SK-N-SH (cell line): ENCODE results near the gene ANTKMT. TPM values are rescaled to one million over a fixed set of nuclear protein-coding genes. Genes with fewer than 3 reads are reported as not detected.

Experiments used
- CTCF ChIA-PET: fragments of 300-600, 350-600 bp; formaldehyde crosslinking; extraction: SDS; loops from one replicate; lab custom pipeline; 2021; lab: Yijun Ruan, JAX
- POLR2A ChIA-PET: fragments of 350-600 bp; sonication (Branson Sonifier 250); formaldehyde crosslinking; extraction: SDS; loops from one replicate; lab custom pipeline; 2020; ENCODE audit warnings: antibody characterized with exemption, inconsistent platforms; lab: Yijun Ruan, JAX
- DNase-seq: peaks from one replicate; pipeline ENCODE4 v3.0.0; 2012
- H2AFZ ChIP-seq: fragments of 200-600 bp; sonication (generic); 2 replicates; pipeline ENCODE4 v1.8.1; 2016; ENCODE audit warnings: antibody characterized with exemption, mild to moderate bottlenecking, low read depth
- H3F3A ChIP-seq: fragments of 200-600 bp; sonication (generic); replicated peaks from 2 replicates; pipeline ENCODE3; 2016; ENCODE audit warnings: antibody characterized with exemption, mild to moderate bottlenecking; ENCODE audit not compliant: insufficient read depth
- H3K27ac ChIP-seq, 2 experiments: fragments of 200-500 bp in 1 of 2; fragments of 200-600 bp in 1 of 2; sonication (Bioruptor generic) in 1 of 2; sonication (generic), shearing (Covaris generic) in 1 of 2; 2 replicates each; pipeline versions ENCODE4 v1.5.1 to v1.6.1; 2014 to 2016; ENCODE audit warnings: low read depth in 2 of 2, inconsistent platforms in 1 of 2, low read length in 1 of 2, mild to moderate bottlenecking in 1 of 2, mixed read lengths in 1 of 2
- H3K27me3 ChIP-seq: fragments of 200-600 bp; sonication (generic), shearing (Covaris generic); 2 replicates; pipeline ENCODE4 v1.6.1; 2016; ENCODE audit warnings: mixed run types; ENCODE audit not compliant: insufficient read depth
- H3K36me3 ChIP-seq, 2 experiments: fragments of 200-500 bp in 1 of 2; fragments of 200-600 bp in 1 of 2; sonication (Bioruptor generic) in 1 of 2; sonication (generic) in 1 of 2; replicated peaks in 1 of 2; 2 replicates each; pipeline versions ENCODE3 to v1.5.1; 2014 to 2016; ENCODE audit warnings: low read length in 1 of 2, mild to moderate bottlenecking in 1 of 2; ENCODE audit not compliant: insufficient read depth in 2 of 2, control insufficient read depth in 1 of 2
- H3K4me1 ChIP-seq, 2 experiments: fragments of 200-500 bp in 1 of 2; fragments of 200-600 bp in 1 of 2; sonication (Bioruptor generic) in 1 of 2; sonication (generic), shearing (Covaris generic) in 1 of 2; 2 replicates each; pipeline versions ENCODE4 v1.5.1 to v1.6.1; 2014 to 2016; ENCODE audit warnings: low read depth in 1 of 2, low read length in 1 of 2, mixed run types in 1 of 2; ENCODE audit not compliant: insufficient read depth in 2 of 2, control insufficient read depth in 1 of 2
- H3K4me2 ChIP-seq: fragments of 200-600 bp; sonication (generic), shearing (Covaris generic); 2 replicates; pipeline ENCODE4 v1.6.1; 2017; ENCODE audit warnings: mixed run types
- H3K4me3 ChIP-seq, 2 experiments: fragments of 200-500 bp in 1 of 2; fragments of 200-600 bp in 1 of 2; sonication (Bioruptor generic) in 1 of 2; sonication (generic), shearing (Covaris generic) in 1 of 2; 2 replicates each; pipeline versions ENCODE4 v1.5.1 to v1.8.1; 2014 to 2016; ENCODE audit warnings: low read depth in 2 of 2, inconsistent platforms in 1 of 2, low read length in 1 of 2, mild to moderate bottlenecking in 1 of 2, mixed read lengths in 1 of 2, moderate library complexity in 1 of 2
- H3K79me2 ChIP-seq: fragments of 200-600 bp; sonication (generic); 2 replicates; pipeline ENCODE4 v1.8.1; 2017; ENCODE audit warnings: mild to moderate bottlenecking; ENCODE audit not compliant: insufficient read depth
- H3K9ac ChIP-seq: fragments of 200-600 bp; sonication (generic); 2 replicates; pipeline ENCODE4 v1.6.1; 2017; ENCODE audit warnings: mixed run types
- H3K9me2 ChIP-seq: fragments of 200-600 bp; sonication (generic); 2 replicates; pipeline ENCODE4 v1.6.1; 2017; ENCODE audit warnings: mixed run types
- H3K9me3 ChIP-seq: fragments of 200-600 bp; sonication (generic); 2 replicates; pipeline ENCODE4 v1.6.1; 2017; ENCODE audit warnings: mixed run types, mild to moderate bottlenecking, moderate library complexity
- H4K20me1 ChIP-seq: fragments of 200-600 bp; sonication (generic); 2 replicates; pipeline ENCODE4 v1.6.1; 2017; ENCODE audit warnings: mild to moderate bottlenecking, mixed run types; ENCODE audit not compliant: insufficient read depth
- CHD2 ChIP-seq: fragments of 150-350 bp; IDR thresholded peaks from 2 replicates; pipeline ENCODE4 v1.6.1; 2018; ENCODE audit warnings: low read length; ENCODE audit not compliant: partially characterized antibody
- ELF1 ChIP-seq: IDR thresholded peaks from 2 replicates; pipeline ENCODE4 v1.4.0; 2012
- GABPA ChIP-seq: IDR thresholded peaks from 2 replicates; pipeline ENCODE4 v1.4.0; 2012; ENCODE audit warnings: low read depth, mild to moderate bottlenecking
- MEF2A ChIP-seq: IDR thresholded peaks from 2 replicates; pipeline ENCODE4 v1.4.0; 2012; ENCODE audit warnings: low read depth, borderline replicate concordance
- MXI1 ChIP-seq: IDR thresholded peaks from 2 replicates; pipeline ENCODE4 v1.6.1; 2012; ENCODE audit warnings: mild to moderate bottlenecking, low read depth, low read length, improper control_type of control experiment
- NFIC ChIP-seq: IDR thresholded peaks from 2 replicates; pipeline ENCODE4 v1.4.0; 2012; ENCODE audit warnings: borderline replicate concordance
- NRF1 ChIP-seq: IDR thresholded peaks from 2 replicates; pipeline ENCODE4 v1.6.1; 2012; ENCODE audit warnings: low read depth, mild to moderate bottlenecking, low read length
- RAD21 ChIP-seq: IDR thresholded peaks from 2 replicates; pipeline ENCODE4 v1.6.1; 2012; ENCODE audit warnings: mild to moderate bottlenecking, low read length
- RCOR1 ChIP-seq: fragments of 150-350 bp; IDR thresholded peaks from 2 replicates; pipeline ENCODE4 v1.6.1; 2017; ENCODE audit warnings: antibody characterized with exemption, low read length
- REST ChIP-seq: IDR thresholded peaks from 2 replicates; pipeline ENCODE4 v1.6.1; 2012; ENCODE audit warnings: mild to moderate bottlenecking, low read depth, low read length, moderate library complexity
- RFX5 ChIP-seq: IDR thresholded peaks from 2 replicates; pipeline ENCODE4 v1.6.1; 2012; ENCODE audit warnings: mild to moderate bottlenecking, improper control_type of control experiment, low read length
- RXRA ChIP-seq: IDR thresholded peaks from 2 replicates; pipeline ENCODE4 v1.4.0; 2012; ENCODE audit warnings: low read depth, mild to moderate bottlenecking, borderline replicate concordance
- SMC3 ChIP-seq: IDR thresholded peaks from 2 replicates; pipeline ENCODE4 v1.6.1; 2012; ENCODE audit warnings: low read depth, low read length, improper control_type of control experiment
- TAF1 ChIP-seq: IDR thresholded peaks from 2 replicates; pipeline ENCODE4 v1.6.1; 2012; ENCODE audit warnings: low read depth, mild to moderate bottlenecking, low read length, moderate library complexity, borderline replicate concordance
- TCF12 ChIP-seq: IDR thresholded peaks from 2 replicates; pipeline ENCODE4 v1.4.0; 2012
- TEAD4 ChIP-seq: IDR thresholded peaks from 2 replicates; pipeline ENCODE4 v1.4.0; 2012; ENCODE audit warnings: mild to moderate bottlenecking, borderline replicate concordance; ENCODE audit not compliant: insufficient read depth
- USF1 ChIP-seq: IDR thresholded peaks from 2 replicates; pipeline ENCODE4 v1.4.0; 2012; ENCODE audit warnings: low read depth, borderline replicate concordance
- USF2 ChIP-seq: fragments of 150-350 bp; IDR thresholded peaks from 2 replicates; pipeline ENCODE4 v1.6.1; 2017; ENCODE audit warnings: antibody characterized with exemption, low read length, low read depth, borderline replicate concordance
- YY1 ChIP-seq: IDR thresholded peaks from 2 replicates; pipeline ENCODE4 v1.4.0; 2012; ENCODE audit warnings: low read depth, mild to moderate bottlenecking
- WGBS: methylation state at CpG from one replicate; pipeline ENCODE4 v1.1.6; 2017; ENCODE audit warnings: low lambda C conversion rate; 5-methylcytosine and 5-hydroxymethylcytosine counted together
- polyA plus RNA-seq, 3 experiments: library from polyadenylated mRNA; depleted of rRNA; stranded (reverse); fragments of >200 nt; gene quantifications; 2 replicates each; pipeline ENCODE4 v1.2.3, GENCODE V29; 2012
- TF ChIP-seq, protein P1 (sequence below): fragments of 150-350 bp; IDR thresholded peaks from 2 replicates; pipeline ENCODE4 v1.6.1; 2016; ENCODE audit warnings: mild to moderate bottlenecking, low read depth, low read length
- TF ChIP-seq, protein P2 (sequence below): IDR thresholded peaks from 2 replicates; pipeline ENCODE4 v1.4.0; 2012; ENCODE audit warnings: low read depth, borderline replicate concordance
- TF ChIP-seq, protein P3 (sequence below): IDR thresholded peaks from 2 replicates; pipeline ENCODE4; 2012

ANTKMT gene
- polyA plus RNA-seq, 1 of the 3 experiments (the other 2 are of a cell fraction) = 57.4 TPM

DNA sequence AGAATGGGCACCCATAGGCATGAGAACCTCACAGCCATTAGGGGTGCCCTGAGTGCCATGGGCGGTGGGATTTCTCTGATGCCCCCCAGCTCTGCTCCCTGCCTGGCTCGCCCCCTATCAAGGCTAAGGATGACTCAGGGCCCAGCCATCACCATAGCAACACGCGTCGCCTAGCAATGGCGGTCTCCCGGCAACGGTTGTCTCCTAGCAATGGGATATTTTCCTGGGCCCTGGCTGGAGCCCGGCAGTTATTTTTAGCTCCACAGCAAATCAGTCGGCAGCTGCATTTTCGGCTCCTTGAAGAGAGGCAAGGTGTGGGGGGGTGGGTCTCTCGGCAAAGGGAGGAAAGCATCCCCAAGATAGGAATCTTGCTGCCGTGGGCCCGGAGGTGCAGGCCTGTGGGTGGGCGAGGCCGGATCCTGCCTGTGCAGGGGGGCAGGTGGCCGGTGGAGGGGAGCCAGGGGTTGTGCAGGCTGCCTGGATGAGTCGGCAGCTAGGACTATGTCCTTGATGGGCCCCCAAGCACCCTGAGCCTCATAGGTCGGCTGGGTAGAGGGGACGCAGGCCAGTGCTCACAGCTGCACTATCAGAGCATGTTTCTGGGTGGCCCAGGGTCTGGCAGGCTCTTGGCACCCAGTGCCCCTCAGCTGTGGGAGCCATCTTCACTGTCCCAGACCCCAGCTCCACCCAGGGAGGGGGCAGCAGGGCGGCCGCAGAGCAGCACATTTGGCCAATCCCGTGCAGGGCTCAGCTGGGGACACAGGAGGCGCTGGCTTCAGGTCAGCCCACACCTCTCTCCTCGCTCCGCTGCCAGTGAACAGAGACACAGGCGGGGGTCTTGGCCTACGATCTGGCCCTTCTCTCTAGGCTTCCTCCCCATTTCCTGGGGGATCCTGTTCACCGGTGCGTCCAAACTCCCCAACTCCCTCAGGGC, 11.1 kb upstream of the ANTKMT start:
- H3K9ac ChIP-seq = peak overlapping the region; percentile 60
- H3K79me2 ChIP-seq = peaks cover 3% of the 10 kb centered on the region; the same call in 1 of the 2 replicates
- ChIA-PET POLR2A (interaction anchor here (0.6 to 2.8 kb wide), 5 partner anchors 11 to 78 kb away, joined by 4 to 19 read pairs (median 4); partner anchors contain the start of genes ANTKMT, CHTF18 and RPUSD1), CTCF (interaction anchor here (0.9 to 22.4 kb wide), 11 partner anchors 8 to 393 kb away, joined by 3 to 358 read pairs (median 5); partner anchors contain the start of genes ANTKMT, CCDC78, CHTF18 and CIAO3)
- peak; percentile 91 for DNase-seq
- no peaks in the 10 kb centered on the region for H3K36me3 ChIP-seq
- H4K20me1 ChIP-seq = no peaks in the 10 kb centered on the region; the same call in 1 of the 2 replicates
- H3K4me3 ChIP-seq = peak overlapping the region; percentile 29 to 61; a peak in 3 of 4 replicates
- no peaks in the 10 kb centered on the region for H3K27me3 ChIP-seq
- WGBS = 26% methylated on average over 24 of the region's 30 CpGs
- no peaks in the 10 kb centered on the region for H3K9me2 ChIP-seq
- H3K27ac ChIP-seq = peak overlapping the region; percentile 82 to 84
- peak overlapping the region; percentile 95 for H3K4me2 ChIP-seq
- peaks cover 30% of the 10 kb centered on the region for H3F3A ChIP-seq
- H3K4me1 ChIP-seq = peaks cover 23 to 38% of the 10 kb centered on the region in 2 experiments; a peak in 2 of 4 replicates
- H2AFZ ChIP-seq = no peak overlapping the region
- no peaks in the 10 kb centered on the region for H3K9me3 ChIP-seq
- TF ChIP-seq RFX5 = no peak
- no peak for TF ChIP-seq RAD21
- TF ChIP-seq ELF1 = no peak
- TF ChIP-seq YY1 = no peak
- no peak for TF ChIP-seq USF1
- no peak for TF ChIP-seq NFIC
- no peak for TF ChIP-seq TAF1
- TF ChIP-seq, protein P1, sequence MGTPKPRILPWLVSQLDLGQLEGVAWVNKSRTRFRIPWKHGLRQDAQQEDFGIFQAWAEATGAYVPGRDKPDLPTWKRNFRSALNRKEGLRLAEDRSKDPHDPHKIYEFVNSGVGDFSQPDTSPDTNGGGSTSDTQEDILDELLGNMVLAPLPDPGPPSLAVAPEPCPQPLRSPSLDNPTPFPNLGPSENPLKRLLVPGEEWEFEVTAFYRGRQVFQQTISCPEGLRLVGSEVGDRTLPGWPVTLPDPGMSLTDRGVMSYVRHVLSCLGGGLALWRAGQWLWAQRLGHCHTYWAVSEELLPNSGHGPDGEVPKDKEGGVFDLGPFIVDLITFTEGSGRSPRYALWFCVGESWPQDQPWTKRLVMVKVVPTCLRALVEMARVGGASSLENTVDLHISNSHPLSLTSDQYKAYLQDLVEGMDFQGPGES = no peak
- TF ChIP-seq, protein P2, sequence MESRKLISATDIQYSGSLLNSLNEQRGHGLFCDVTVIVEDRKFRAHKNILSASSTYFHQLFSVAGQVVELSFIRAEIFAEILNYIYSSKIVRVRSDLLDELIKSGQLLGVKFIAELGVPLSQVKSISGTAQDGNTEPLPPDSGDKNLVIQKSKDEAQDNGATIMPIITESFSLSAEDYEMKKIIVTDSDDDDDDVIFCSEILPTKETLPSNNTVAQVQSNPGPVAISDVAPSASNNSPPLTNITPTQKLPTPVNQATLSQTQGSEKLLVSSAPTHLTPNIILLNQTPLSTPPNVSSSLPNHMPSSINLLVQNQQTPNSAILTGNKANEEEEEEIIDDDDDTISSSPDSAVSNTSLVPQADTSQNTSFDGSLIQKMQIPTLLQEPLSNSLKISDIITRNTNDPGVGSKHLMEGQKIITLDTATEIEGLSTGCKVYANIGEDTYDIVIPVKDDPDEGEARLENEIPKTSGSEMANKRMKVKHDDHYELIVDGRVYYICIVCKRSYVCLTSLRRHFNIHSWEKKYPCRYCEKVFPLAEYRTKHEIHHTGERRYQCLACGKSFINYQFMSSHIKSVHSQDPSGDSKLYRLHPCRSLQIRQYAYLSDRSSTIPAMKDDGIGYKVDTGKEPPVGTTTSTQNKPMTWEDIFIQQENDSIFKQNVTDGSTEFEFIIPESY = no peak
- TF ChIP-seq TEAD4 = no peak
- no peak; the same call in 1 of the 2 replicates for TF ChIP-seq MEF2A
- TF ChIP-seq SMC3 = no peak
- no peak for TF ChIP-seq TCF12
- no peak for TF ChIP-seq REST
- peak; percentile 8 for TF ChIP-seq CHD2
- TF ChIP-seq RXRA = no peak
- TF ChIP-seq, protein P3, sequence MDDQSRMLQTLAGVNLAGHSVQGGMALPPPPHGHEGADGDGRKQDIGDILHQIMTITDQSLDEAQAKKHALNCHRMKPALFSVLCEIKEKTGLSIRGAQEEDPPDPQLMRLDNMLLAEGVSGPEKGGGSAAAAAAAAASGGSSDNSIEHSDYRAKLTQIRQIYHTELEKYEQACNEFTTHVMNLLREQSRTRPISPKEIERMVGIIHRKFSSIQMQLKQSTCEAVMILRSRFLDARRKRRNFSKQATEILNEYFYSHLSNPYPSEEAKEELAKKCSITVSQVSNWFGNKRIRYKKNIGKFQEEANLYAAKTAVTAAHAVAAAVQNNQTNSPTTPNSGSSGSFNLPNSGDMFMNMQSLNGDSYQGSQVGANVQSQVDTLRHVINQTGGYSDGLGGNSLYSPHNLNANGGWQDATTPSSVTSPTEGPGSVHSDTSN = no peak
- TF ChIP-seq GABPA = no peak
- peak; percentile 100 for TF ChIP-seq MXI1
- TF ChIP-seq RCOR1 = 0 out of 2 replicates have a peak, but pooled peaks have one; percentile 16
- TF ChIP-seq NRF1 = no peak
- TF ChIP-seq USF2 = no peak
